OCI-LY7 (cell line): ENCODE measurements around the gene BCL2L13. TPM values are rescaled to one million over a fixed set of nuclear protein-coding genes. Genes with fewer than 3 reads are reported as not detected.

Experiments
- BruUV-seq: library from RNA; stranded (reverse); fragments of 400-500 nt; replicated peaks from 2 replicates; lab custom pipeline; 2021; lab: Mats Ljungman, UMichigan
- CTCF ChIA-PET: fragments of 300-600 bp; sonication (Branson Sonifier 250); formaldehyde crosslinking; loops from one replicate; lab custom pipeline; 2022; ENCODE audit warnings: antibody characterized with exemption; ENCODE audit not compliant: unreplicated experiment; lab: Charles Lee
- POLR2A ChIA-PET: fragments of 300-600 bp; sonication (Branson Sonifier 250); formaldehyde crosslinking; loops from one replicate; lab custom pipeline; 2022; ENCODE audit warnings: antibody characterized with exemption; lab: Charles Lee
- DNase-seq: peaks from one replicate; pipeline ENCODE4 v3.0.0-alpha.2; 2015; ENCODE audit warnings: low spot score
- H2AFZ ChIP-seq: fragments of 200-600 bp; sonication (generic), shearing (Covaris generic); 2 replicates; pipeline ENCODE4 v1.6.1; 2014; ENCODE audit warnings: mild to moderate bottlenecking, antibody characterized with exemption, low read length, moderate library complexity
- H3K27ac ChIP-seq: fragments of 200-600 bp; sonication (generic); 2 replicates; pipeline ENCODE4 v1.5.1; 2014; ENCODE audit warnings: mixed run types, low read depth, mild to moderate bottlenecking, moderate library complexity, low read length, inconsistent platforms; ENCODE audit not compliant: poor library complexity, severe bottlenecking
- H3K36me3 ChIP-seq: fragments of 200-600 bp; sonication (generic); 2 replicates; pipeline ENCODE4 v1.6.1; 2014; ENCODE audit warnings: mild to moderate bottlenecking, antibody characterized with exemption, low read length, moderate library complexity, mixed read lengths; ENCODE audit not compliant: insufficient read depth
- H3K4me1 ChIP-seq: fragments of 200-600 bp; sonication (generic); 2 replicates; pipeline ENCODE4 v1.5.1; 2014; ENCODE audit warnings: mild to moderate bottlenecking, low read length; ENCODE audit not compliant: insufficient read depth, poor library complexity, severe bottlenecking
- H3K4me2 ChIP-seq: fragments of 200-600 bp; sonication (generic); 2 replicates; pipeline ENCODE4 v1.6.1; 2014; ENCODE audit warnings: mild to moderate bottlenecking, low read length
- H3K4me3 ChIP-seq: fragments of 200-600 bp; sonication (generic); 2 replicates; pipeline ENCODE4 v1.5.1; 2014; ENCODE audit warnings: mild to moderate bottlenecking, low read depth, low read length; ENCODE audit not compliant: poor library complexity, severe bottlenecking
- H3K79me2 ChIP-seq: fragments of 200-600 bp; sonication (generic); 2 replicates; pipeline ENCODE4 v1.6.1; 2016; ENCODE audit warnings: low read depth, mild to moderate bottlenecking, low read length, moderate library complexity, mixed read lengths; ENCODE audit not compliant: insufficient read depth
- H3K9me2 ChIP-seq: fragments of 200-600 bp; sonication (generic); 2 replicates; pipeline ENCODE4 v1.6.1; 2016; ENCODE audit warnings: mild to moderate bottlenecking, low read length, mixed read lengths; ENCODE audit not compliant: insufficient read depth
- H3K9me3 ChIP-seq: fragments of 200-600 bp; sonication (generic); 2 replicates; pipeline ENCODE4 v1.6.1; 2014; ENCODE audit warnings: mild to moderate bottlenecking, mixed run types, low read length, mixed read lengths
- H4K20me1 ChIP-seq: fragments of 200-600 bp; sonication (generic); 2 replicates; pipeline ENCODE4 v1.6.1; 2014; ENCODE audit warnings: mild to moderate bottlenecking, antibody characterized with exemption, low read length, moderate library complexity, mixed read lengths; ENCODE audit not compliant: insufficient read depth
- CTCF ChIP-seq: fragments of 200-600 bp; sonication (generic); conservative IDR thresholded peaks from 2 replicates; pipeline ENCODE4 v1.5.1; 2014; ENCODE audit warnings: mild to moderate bottlenecking, antibody characterized with exemption, low read length, moderate library complexity, mixed read lengths
- EZH2phosphoT487 ChIP-seq: fragments of 200-600 bp; sonication (generic); IDR thresholded peaks from 2 replicates; pipeline ENCODE4 v1.6.1; 2018; ENCODE audit warnings: low read depth, borderline replicate concordance, mild to moderate bottlenecking, mixed run types, antibody characterized with exemption, low read length, moderate library complexity, mixed read lengths
- intact Hi-C: fragments of 100-400 bp; cut with micrococcal nuclease; formaldehyde crosslinking; loops from one replicate; pipeline ENCODE4 v1.10.0; 2022; ENCODE audit not compliant: unreplicated experiment
- total RNA-seq, 2 experiments: library from RNA; depleted of rRNA in 1 of 2; stranded (reverse); fragments of >200 nt in 1 of 2; shearing (Covaris generic) in 1 of 2; gene quantifications; 2 replicates each; pipeline ENCODE4 v1.2.3, GENCODE V29; 2014 to 2022

The BCL2L13 gene
- total RNA-seq, 2 experiments from 2014 or later: 25.2 to 38.3 TPM

- no peak for DNase-seq
- Histone ChIP-seq H3K36me3 (peaks cover 39% of the 10 kb centered on the region), H2AFZ (no peak overlapping the region), H3K9me3 (no peaks in the 10 kb centered on the region), H3K4me3 (no peak overlapping the region), H3K4me1 (no peaks in the 10 kb centered on the region), H3K79me2 (no peaks in the 10 kb centered on the region), H3K27ac (no peak overlapping the region), H4K20me1 (no peaks in the 10 kb centered on the region), H3K9me2 (no peaks in the 10 kb centered on the region), H3K4me2 (no peak overlapping the region)
- ChIA-PET POLR2A (no interaction called here), CTCF (no interaction called here)
- intact Hi-C loops: no loop called here
- TF ChIP-seq EZH2phosphoT487 (no peak), CTCF (no peak)
- BruUV-seq: no TSS peak
Observed at GRCh38 chr22:17698948-17699347, 60.4 kb downstream of the BCL2L13 start.

GRCh38 chr22:17699696-17700340 is 61.3 kb downstream of the BCL2L13 start:
- no peak for DNase-seq
- Histone ChIP-seq H3K9me2 (no peaks in the 10 kb centered on the region), H3K79me2 (no peaks in the 10 kb centered on the region), H3K27ac (no peak overlapping the region), H3K4me1 (no peaks in the 10 kb centered on the region), H2AFZ (no peak overlapping the region), H3K36me3 (peaks cover 41% of the 10 kb centered on the region), H4K20me1 (no peaks in the 10 kb centered on the region), H3K4me2 (no peak overlapping the region), H3K4me3 (no peak overlapping the region), H3K9me3 (no peaks in the 10 kb centered on the region)
- ChIA-PET CTCF (no interaction called here), POLR2A (no interaction called here)
- no TSS peak for BruUV-seq
- intact Hi-C loops: no loop called here
- TF ChIP-seq EZH2phosphoT487 (no peak), CTCF (no peak)

- H3K9me2 ChIP-seq: no peaks in the 10 kb centered on the region
- no peak overlapping the region for H3K27ac ChIP-seq
- H3K4me1 ChIP-seq: peaks cover 4% of the 10 kb centered on the region
- intact Hi-C loops: no loop called here
- peaks cover 45% of the 10 kb centered on the region for H3K36me3 ChIP-seq
- DNase-seq: no peak
- H3K9me3 ChIP-seq: no peaks in the 10 kb centered on the region
- TF ChIP-seq EZH2phosphoT487: no peak
- H2AFZ ChIP-seq: no peak overlapping the region
- POLR2A ChIA-PET: interaction anchor here (0.7 kb wide), 1 partner anchor 61 kb away, joined by 3 read pairs; no protein-coding TSS in a partner anchor
- no peaks in the 10 kb centered on the region for H3K79me2 ChIP-seq
- no peak overlapping the region for H3K4me3 ChIP-seq
- no peaks in the 10 kb centered on the region for H4K20me1 ChIP-seq
- CTCF ChIA-PET: no interaction called here
- H3K4me2 ChIP-seq: no peak overlapping the region
- no TSS peak for BruUV-seq
Observed at GRCh38 chr22:17700778-17701177, 62.2 kb downstream of the BCL2L13 start.
